HG02943 (cell line): ENCODE measurements around the gene UNC80.
"Not testable (repeated sequence)": the region's sequence is repeated elsewhere in the genome, so short reads cannot be mapped to it uniquely, and the experiment has no call there.

Source experiments
- ATAC-seq: cut with Tn5 transposase; IDR thresholded peaks from one replicate; pipeline ENCODE4 v1.9.1; 2021; ENCODE audit warnings: mild to moderate bottlenecking, low read depth, moderate library complexity; ENCODE audit not compliant: unreplicated experiment

The UNC80 gene, protein sequence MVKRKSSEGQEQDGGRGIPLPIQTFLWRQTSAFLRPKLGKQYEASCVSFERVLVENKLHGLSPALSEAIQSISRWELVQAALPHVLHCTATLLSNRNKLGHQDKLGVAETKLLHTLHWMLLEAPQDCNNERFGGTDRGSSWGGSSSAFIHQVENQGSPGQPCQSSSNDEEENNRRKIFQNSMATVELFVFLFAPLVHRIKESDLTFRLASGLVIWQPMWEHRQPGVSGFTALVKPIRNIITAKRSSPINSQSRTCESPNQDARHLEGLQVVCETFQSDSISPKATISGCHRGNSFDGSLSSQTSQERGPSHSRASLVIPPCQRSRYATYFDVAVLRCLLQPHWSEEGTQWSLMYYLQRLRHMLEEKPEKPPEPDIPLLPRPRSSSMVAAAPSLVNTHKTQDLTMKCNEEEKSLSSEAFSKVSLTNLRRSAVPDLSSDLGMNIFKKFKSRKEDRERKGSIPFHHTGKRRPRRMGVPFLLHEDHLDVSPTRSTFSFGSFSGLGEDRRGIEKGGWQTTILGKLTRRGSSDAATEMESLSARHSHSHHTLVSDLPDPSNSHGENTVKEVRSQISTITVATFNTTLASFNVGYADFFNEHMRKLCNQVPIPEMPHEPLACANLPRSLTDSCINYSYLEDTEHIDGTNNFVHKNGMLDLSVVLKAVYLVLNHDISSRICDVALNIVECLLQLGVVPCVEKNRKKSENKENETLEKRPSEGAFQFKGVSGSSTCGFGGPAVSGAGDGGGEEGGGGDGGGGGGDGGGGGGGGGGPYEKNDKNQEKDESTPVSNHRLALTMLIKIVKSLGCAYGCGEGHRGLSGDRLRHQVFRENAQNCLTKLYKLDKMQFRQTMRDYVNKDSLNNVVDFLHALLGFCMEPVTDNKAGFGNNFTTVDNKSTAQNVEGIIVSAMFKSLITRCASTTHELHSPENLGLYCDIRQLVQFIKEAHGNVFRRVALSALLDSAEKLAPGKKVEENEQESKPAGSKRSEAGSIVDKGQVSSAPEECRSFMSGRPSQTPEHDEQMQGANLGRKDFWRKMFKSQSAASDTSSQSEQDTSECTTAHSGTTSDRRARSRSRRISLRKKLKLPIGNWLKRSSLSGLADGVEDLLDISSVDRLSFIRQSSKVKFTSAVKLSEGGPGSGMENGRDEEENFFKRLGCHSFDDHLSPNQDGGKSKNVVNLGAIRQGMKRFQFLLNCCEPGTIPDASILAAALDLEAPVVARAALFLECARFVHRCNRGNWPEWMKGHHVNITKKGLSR (N-terminal part only)

DNA sequence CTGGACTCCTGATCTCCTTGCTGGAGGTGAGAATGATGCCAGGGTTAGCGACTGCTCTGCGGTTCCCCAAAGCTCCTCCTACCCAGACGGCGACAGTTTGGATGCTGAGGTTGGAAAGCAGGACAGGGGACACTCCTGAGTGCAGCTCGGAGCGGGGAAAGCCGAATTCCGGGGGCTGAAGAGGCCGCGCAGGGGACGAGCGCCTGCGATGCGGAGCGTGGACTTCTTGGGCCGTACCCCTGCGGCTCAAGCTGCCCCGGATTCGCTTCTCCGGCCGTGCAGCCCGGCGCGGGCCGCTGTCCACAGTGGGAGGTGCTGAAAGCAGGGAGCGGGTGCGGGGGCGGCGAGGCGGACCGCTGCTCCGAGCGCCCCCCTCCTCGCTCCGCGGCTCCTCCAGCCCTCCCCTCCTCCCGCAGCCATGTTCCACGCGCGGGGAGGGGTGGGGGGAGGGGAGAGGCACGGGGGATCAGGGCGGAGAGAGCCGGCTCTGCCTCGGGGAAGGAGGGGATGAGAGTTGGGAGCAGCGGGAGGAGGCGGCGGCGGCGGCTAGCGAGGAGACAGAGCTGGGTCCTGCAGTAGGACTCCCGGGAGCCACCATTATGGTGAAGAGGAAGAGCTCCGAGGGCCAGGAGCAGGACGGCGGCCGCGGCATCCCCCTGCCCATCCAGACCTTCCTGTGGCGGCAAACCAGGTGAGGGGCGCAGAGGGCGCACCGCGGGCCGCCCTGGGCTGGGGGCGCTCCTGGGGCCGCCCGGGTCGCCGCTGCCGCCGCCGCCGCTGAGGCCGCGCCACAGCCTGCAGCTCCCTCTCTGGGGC, at the start of gene UNC80:
Gene UNC80, plus strand, starts transcription at position 359 of the 816 bp plus-strand sequence. Its CDS starts 241 bp downstream, at position 600.
- peak; percentile 82 for ATAC-seq

DNA sequence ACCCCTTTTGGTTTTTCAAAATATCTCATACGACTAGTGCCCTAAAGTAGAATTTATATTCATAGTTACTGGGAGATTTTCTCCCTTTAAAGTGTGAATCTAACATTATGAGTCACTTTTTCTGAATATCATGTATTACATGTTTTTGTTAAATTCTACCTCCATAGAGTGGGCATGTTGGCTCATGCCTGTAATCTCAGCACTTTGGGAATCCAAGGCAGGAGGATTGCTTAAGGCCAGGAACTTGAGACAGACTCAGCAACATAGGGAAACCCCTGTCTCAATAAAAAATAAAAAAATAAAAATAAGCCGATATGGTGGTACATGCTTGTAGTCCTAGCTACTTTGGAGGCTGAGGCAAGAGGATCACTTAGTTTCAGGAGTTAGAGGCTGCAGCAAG, 45.3 kb upstream of the UNC80 start:
- ATAC-seq: no peak

- no peak for ATAC-seq
Observed at GRCh38 chr2:209727077-209727476, 44.6 kb upstream of the UNC80 start.

DNA sequence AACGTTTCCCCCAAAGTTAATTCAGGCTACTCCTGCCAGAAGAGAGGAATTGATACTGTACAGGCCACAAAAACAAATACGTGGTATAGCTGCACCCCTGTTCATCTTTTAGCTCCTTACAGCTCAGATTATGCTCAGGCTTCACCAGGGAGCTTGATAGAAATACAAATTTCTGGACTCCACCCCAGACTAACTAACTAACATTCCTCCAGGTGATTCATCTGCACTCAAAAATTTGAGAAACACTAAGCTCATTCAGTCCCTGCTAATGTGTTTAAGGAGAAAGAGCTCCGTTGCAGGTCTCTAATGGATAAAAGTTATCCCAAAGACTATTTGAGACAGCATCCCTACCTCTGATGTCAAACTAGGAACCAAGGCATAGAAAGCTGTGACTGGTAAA, 36.8 kb upstream of the UNC80 start:
- ATAC-seq: no peak

DNA sequence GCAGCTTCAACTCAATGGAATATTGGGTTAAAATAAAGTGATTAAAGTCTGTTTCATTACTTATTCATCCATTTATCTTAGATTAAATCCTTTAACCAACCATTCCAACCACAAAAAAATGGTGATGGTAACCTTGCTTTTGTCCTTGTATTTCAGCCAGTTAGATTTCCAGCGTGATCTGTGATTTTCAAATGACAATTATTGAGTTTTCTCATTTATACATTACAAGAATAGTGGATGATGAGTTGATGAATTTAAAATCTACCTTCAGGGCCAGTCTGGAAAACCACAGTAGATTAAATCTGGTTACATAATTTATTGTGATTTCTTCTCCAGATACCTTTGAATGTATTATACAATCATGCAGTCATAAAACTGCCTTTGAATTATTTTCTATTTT, 29.7 kb upstream of the UNC80 start:
- ATAC-seq: no peak

GRCh38 chr2:209753020-209753419, 18.6 kb upstream of the UNC80 start:
- no peak for ATAC-seq

DNA sequence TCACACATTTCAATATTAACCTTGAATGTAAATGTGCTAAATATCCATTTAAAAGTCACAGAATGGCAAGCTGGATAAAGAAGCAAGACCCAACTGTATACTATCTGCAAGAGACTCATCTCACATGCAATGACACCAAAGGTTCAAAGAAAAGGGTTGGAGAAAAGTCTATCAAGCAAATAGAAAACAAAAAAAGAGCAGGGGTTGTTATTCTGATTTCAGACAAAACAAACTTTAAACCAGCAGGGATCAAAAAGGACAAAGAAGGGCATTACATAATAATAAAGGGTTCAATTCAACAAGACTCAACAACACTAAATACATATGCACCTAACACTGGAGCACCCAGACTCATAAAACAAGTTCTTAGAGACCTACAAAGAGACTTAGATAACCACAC, 14.5 kb upstream of the UNC80 start:
- ATAC-seq: no peak

GRCh38 chr2:209761566-209761965, 10.1 kb upstream of the UNC80 start:
- ATAC-seq: no peak

DNA sequence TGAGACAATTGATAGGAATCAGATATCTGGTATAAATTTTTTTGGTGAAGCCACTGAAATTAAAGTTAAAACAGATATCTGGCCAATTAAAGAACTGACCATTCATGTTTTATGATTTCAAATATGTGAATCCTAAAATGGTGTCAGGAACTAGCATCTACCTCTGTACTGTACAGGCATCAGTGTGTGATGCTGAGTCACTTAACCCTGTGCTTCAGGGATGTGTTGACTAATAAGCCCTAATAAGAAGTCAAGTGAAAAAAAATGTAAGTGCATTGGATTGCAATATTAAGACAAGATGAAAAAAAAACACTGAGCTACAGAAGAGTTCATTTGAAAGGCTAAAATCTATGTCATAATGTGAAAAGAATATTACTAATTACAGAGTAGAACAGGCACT, 9.1 kb upstream of the UNC80 start:
- no peak for ATAC-seq

DNA sequence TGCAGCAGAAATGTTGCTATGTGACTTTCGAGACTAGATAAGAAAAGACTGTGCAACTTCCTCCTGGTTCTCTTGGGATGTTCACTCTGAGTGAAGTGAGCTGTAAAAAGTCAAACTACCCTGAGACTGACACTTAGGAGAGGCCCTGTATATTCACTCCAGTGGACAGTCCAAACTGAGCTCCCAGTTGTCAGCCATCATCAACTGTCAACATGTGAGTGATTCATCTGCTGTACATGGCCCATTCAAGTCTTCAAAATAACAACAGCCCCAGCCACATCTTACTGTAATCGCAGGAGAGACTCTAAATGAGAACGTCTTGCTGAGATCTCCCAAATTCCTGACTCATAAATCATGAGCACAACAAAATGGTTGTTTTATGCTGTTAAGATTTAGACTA, 8.5 kb upstream of the UNC80 start:
- ATAC-seq: no peak

DNA sequence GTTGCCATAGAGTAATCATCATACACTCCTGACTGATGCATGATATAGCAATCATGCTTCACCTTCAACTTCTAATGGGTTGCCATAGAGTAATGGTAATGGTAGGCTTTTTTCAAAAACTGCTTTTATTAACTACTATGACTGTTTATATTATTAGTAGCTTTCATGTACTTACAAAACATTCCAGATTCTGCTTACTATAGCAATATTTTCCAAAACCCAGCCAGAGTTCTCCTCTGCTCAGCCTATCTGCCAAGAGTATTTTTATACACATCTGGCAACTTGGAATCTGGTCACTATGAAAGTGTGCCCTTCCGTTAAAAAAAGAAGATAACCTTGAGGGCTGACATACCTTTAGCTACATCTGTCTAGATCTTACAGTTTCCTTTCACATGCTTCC, 5.0 kb upstream of the UNC80 start:
- no peak for ATAC-seq

DNA sequence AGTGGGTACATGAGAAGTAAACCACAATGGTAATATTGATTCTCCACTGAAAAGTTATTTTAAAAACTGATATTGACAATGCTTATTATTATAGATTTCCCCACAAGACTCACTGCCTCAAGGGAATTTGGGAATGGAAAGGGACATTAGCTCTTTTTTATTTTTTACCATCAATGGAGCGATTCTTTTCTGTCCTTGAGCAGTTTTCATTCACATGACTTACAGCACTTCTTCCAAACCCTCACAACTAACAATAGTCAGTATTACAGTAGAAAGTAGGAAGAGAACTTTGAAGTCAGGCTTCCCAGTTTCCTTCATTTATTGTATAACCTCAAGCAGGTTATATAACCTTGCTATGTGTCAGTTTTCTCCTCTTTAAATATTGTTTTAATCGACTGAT, 4.3 kb upstream of the UNC80 start:
- no peak for ATAC-seq

GRCh38 chr2:209768557-209768956, 3.1 kb upstream of the UNC80 start:
- ATAC-seq: no peak

GRCh38 chr2:209772290-209772685, 656 bp downstream of the UNC80 start:
- no peak for ATAC-seq

DNA sequence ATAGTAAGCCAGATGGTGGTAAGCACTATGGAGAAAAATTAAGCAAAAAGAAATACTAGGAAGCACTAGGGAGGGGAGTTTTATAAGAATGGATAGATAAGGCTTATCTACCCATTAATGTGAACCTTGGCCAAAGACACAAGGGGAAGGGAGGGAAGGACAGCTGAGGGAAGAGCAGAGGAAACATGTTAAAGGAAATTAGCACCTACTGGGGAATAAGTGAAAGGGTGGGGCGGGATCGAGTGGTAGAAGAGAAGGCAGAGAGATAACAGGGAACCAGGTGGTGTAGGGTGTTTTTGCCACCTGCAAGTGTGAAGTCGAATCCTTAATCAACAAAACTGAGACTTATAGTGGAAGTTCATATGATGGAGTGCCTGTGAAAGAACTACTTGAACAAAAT, 1.7 kb downstream of the UNC80 start:
- ATAC-seq: no peak

- no peak for ATAC-seq
Observed at GRCh38 chr2:209787416-209787815, 15.8 kb downstream of the UNC80 start.

DNA sequence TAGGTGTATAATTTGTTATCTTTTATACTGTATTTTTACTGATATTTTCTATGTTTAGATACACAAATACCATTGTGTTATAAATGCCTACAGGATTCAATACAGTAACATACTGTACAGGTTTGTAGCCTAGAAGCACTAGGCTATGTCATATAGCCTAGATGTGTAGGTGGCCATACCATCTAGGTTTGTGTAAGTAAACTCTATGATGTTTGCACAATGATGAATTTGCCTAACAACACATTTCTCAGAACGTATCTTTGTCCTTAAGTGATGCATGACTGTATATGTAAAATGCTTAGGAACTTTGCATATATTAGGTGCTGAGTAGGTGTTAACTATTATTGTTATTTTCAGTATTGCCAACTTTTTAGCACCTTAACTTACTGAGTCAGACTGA, 17.3 kb downstream of the UNC80 start:
- no peak for ATAC-seq

- ATAC-seq: no peak
Observed at GRCh38 chr2:209790066-209790728, 18.6 kb downstream of the UNC80 start.

DNA sequence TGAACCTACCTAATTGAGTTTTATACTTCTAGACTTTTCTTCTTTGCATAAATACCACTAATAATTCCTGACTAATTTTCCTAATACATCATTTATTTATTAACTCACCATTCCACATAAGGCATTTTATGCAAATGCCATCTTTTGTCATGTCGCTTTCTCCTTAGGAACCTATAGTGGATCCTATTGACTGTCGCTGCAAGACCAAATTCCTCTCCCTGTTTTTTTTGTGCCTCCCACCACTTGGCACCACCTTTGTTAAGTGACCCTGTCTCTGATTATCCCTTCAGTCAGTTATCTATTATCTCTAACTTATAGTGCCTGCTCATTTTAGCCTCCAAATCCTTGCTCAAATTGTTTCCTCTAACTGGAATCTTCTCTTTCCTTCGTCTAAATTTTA, 19.5 kb downstream of the UNC80 start:
- ATAC-seq: no peak

DNA sequence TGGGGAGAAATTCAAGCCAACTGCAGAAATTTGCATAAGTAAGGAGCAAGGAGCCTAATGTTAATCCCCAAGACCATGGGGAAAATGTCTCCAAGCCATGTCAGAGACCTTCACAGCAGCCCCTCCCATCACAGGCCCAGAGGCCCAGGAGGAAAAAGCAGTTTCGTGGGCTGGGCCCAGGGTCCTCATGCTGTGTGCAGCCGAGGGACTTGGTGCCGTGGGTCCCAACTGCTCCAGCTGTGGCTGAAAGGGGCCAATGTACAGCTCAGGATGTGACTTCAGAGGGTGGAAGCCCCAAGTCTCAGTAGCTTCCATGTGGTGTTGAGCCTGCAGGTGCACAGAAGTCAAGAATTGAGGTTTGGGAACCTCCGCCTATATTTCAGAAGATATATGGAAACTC, 23.8 kb downstream of the UNC80 start:
- not testable (repeated sequence) for ATAC-seq
